ENCODE results near the gene BBS9. TPM values are rescaled to one million over a fixed set of nuclear protein-coding genes. Genes with fewer than 3 reads are reported as not detected.
"Not testable (repeated sequence)": the region's sequence is repeated elsewhere in the genome, so short reads cannot be mapped to it uniquely, and the experiment has no call there.

BBS9 gene
- total and polyA plus RNA-seq, 2 of the 4 experiments (the other 2 are of a cell fraction), result 7.9 to 9.5 TPM

DNA sequence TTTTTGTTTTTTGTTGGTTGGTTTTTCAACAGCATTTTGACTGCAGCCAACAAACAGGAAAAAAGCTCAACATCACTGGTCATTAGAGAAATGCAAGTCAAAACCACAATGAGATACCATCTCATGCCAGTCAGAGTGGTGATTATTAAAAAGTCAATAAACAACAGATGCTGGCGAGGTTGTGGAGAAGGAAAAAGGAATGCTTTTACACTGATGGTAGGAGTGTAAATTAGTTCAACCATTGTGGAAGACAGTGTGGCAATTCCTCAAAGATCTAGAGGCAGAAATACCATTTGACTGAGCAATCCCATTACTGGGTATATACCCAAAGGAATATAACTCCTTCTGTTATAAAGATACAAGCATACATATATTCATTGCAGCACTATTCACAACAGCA, 355.1 kb downstream of the BBS9 start:
- dilution Hi-C loops (cut with HindIII; ENCODE audit: low sequenced_read_pairs, unreplicated experiment); H3K14ac ChIP-seq (replicated peaks; ENCODE audit: low read depth, low read length); H2AFZ ChIP-seq (replicated peaks; ENCODE audit: low read length, poor library complexity); H2BK5ac ChIP-seq (ENCODE audit: low read depth, low read length, poor library complexity, severe bottlenecking); DNase-seq; H2AK9ac ChIP-seq (replicated peaks; ENCODE audit: low read depth, low read length, poor library complexity); H3K27me3 ChIP-seq (ENCODE audit: control insufficient read depth, insufficient read depth, low read length); H3K23ac ChIP-seq (ENCODE audit: low read depth, low read length); H3K9me1 ChIP-seq (ENCODE audit: insufficient read depth, low read length); H3K4me3 ChIP-seq (ENCODE audit: insufficient read depth, low read depth, low read length); H3K27ac ChIP-seq (ENCODE audit: insufficient read depth, low read length); BruUV-seq (replicated peaks); H2BK20ac ChIP-seq (ENCODE audit: low read depth, low read length); H4K91ac ChIP-seq (ENCODE audit: insufficient read depth, low read depth, low read length); H2BK120ac ChIP-seq (ENCODE audit: low read depth, low read length); ATAC-seq (ENCODE audit: low read depth); H3K4ac ChIP-seq (ENCODE audit: low read depth, low read length); H3K56ac ChIP-seq (ENCODE audit: extremely low read depth, insufficient read depth, low read length); H3K79me1 ChIP-seq (ENCODE audit: low read depth in 1 of 2, low read length in 2 of 2); intact Hi-C loops (cut with micrococcal nuclease); H4K5ac ChIP-seq (ENCODE audit: low read depth, low read length); H4K20me1 ChIP-seq (ENCODE audit: insufficient read depth, low read length); H3K9me3 ChIP-seq (ENCODE audit: control insufficient read depth, insufficient read depth, low read length); H3K4me1 ChIP-seq (ENCODE audit: control insufficient read depth, insufficient read depth, low read length); H3K9ac ChIP-seq (ENCODE audit: low read depth, low read length); POLR2A ChIA-PET (ENCODE audit: unreplicated experiment); H3K36me3 ChIP-seq (ENCODE audit: control insufficient read depth, insufficient read depth, low read length); CTCF ChIA-PET; H2BK15ac ChIP-seq (ENCODE audit: low read depth, low read length); in situ Hi-C loops (cut with MboI; ENCODE audit: low sequenced_read_pairs); H3K4me2 ChIP-seq (ENCODE audit: low read depth, low read length); H2AK5ac ChIP-seq (ENCODE audit: low read depth, low read length); H3K18ac ChIP-seq (ENCODE audit: low read depth, low read length); H4K8ac ChIP-seq (ENCODE audit: low read depth in 2 of 2, low read length in 2 of 2): not testable (repeated sequence)
- 67% methylated on average over 1 of the region's 1 CpG; no CpG with 5 or more reads in 1 of the 2 experiments for WGBS, 2 experiments (ENCODE audit: extremely low coverage in 2 of 2, insufficient read length in 1 of 2)
